HEK293 (cell line): ENCODE results near the gene LRP1.
A peak's percentile ranks its signal among the peaks of the same experiment; 100 is the strongest.

Experiments used
- CTCF ChIA-PET: fragments of 350-600 bp; formaldehyde crosslinking; extraction: SDS; loops from one replicate; lab custom pipeline; 2021; ENCODE audit warnings: antibody characterized with exemption; lab: Yijun Ruan, JAX
- POLR2A ChIA-PET: fragments of 300-600 bp; formaldehyde crosslinking; extraction: SDS; loops from one replicate; lab custom pipeline; 2020; ENCODE audit warnings: antibody characterized with exemption, inconsistent platforms; lab: Yijun Ruan, JAX
- H3K27ac ChIP-seq: fragments of 200-500 bp; sonication (Bioruptor generic); 2 replicates; pipeline ENCODE4 v1.5.1; 2014; ENCODE audit warnings: low read depth, low read length, control low read depth, inconsistent platforms; ENCODE audit errors: extremely low read depth
- H3K36me3 ChIP-seq, 2 experiments: fragments of 200-500 bp in 1 of 2; sonication (Bioruptor generic) in 1 of 2; 1 replicate in 1 of 2; 2 replicates in 1 of 2; pipeline ENCODE4 v1.5.1; 2014 to 2017; ENCODE audit warnings: inconsistent platforms in 2 of 2, low read length in 2 of 2; ENCODE audit not compliant: control insufficient read depth in 2 of 2, insufficient read depth in 1 of 2
- H3K4me1 ChIP-seq: fragments of 200-500 bp; sonication (Bioruptor generic); 2 replicates; pipeline ENCODE4 v1.5.1; 2014; ENCODE audit warnings: mild to moderate bottlenecking, low read length, inconsistent platforms; ENCODE audit not compliant: control insufficient read depth, insufficient read depth
- H3K4me3 ChIP-seq: 2 replicates; pipeline ENCODE4 v1.5.1; 2011; ENCODE audit warnings: low read depth, mild to moderate bottlenecking, control low read depth, low read length, moderate library complexity
- H3K9me3 ChIP-seq: fragments of 200-500 bp; sonication (Bioruptor generic); 2 replicates; pipeline ENCODE4 v1.5.1; 2014; ENCODE audit warnings: low read depth, low read length, inconsistent platforms; ENCODE audit not compliant: control insufficient read depth, insufficient read depth
- IKZF3 ChIP-seq: fragments of 450-650 bp; IDR thresholded peaks from 2 replicates; pipeline ENCODE4 v1.5.0; 2018; ENCODE audit warnings: missing biosample characterization, mild to moderate bottlenecking, missing genetic modification characterization, moderate library complexity
- KLF10 ChIP-seq: fragments of 450-650 bp; IDR thresholded peaks from 2 replicates; pipeline ENCODE4 v1.5.1; 2018; ENCODE audit warnings: missing biosample characterization, mild to moderate bottlenecking, missing genetic modification characterization
- MEIS1 ChIP-seq: sonication (generic); formaldehyde crosslinking; IDR thresholded peaks from 2 replicates; pipeline ENCODE4 v1.8.1; 2022; ENCODE audit warnings: missing genetic modification reagents, mild to moderate bottlenecking, borderline replicate concordance
- OSR2 ChIP-seq: fragments of 450-650 bp; formaldehyde crosslinking; IDR thresholded peaks from 2 replicates; pipeline ENCODE4 v1.5.1; 2016; ENCODE audit warnings: missing biosample characterization, missing genetic modification characterization
- SP7 ChIP-seq: fragments of 450-650 bp; formaldehyde crosslinking; IDR thresholded peaks from 2 replicates; pipeline ENCODE4 v1.5.1; 2016; ENCODE audit warnings: missing biosample characterization, missing genetic modification characterization
- TRIM28 ChIP-seq: IDR thresholded peaks from 2 replicates; pipeline ENCODE4 v1.6.1; 2011; ENCODE audit warnings: low read length, control low read depth, borderline replicate concordance
- ZBTB1 ChIP-seq: fragments of 450-650 bp; formaldehyde crosslinking; IDR thresholded peaks from 2 replicates; pipeline ENCODE4 v1.5.1; 2016; ENCODE audit warnings: missing biosample characterization, missing genetic modification characterization
- ZBTB6 ChIP-seq: fragments of 450-650 bp; formaldehyde crosslinking; IDR thresholded peaks from 2 replicates; pipeline ENCODE4 v1.5.1; 2017; ENCODE audit warnings: missing biosample characterization, missing genetic modification characterization
- ZEB2 ChIP-seq: fragments of 450-650 bp; formaldehyde crosslinking; IDR thresholded peaks from 2 replicates; pipeline ENCODE4 v1.5.1; 2016; ENCODE audit warnings: missing biosample characterization, missing genetic modification characterization
- ZFHX2 ChIP-seq: fragments of 450-650 bp; formaldehyde crosslinking; conservative IDR thresholded peaks from 2 replicates; pipeline ENCODE4 v1.5.1; 2016; ENCODE audit warnings: missing biosample characterization, missing genetic modification characterization
- ZNF2 ChIP-seq: fragments of 450-650 bp; formaldehyde crosslinking; IDR thresholded peaks from 2 replicates; pipeline ENCODE4 v1.5.1; 2016; ENCODE audit warnings: missing biosample characterization, missing genetic modification characterization
- ZNF366 ChIP-seq: fragments of 450-650 bp; formaldehyde crosslinking; conservative IDR thresholded peaks from 2 replicates; pipeline ENCODE4 v1.5.1; 2016; ENCODE audit warnings: missing biosample characterization, missing genetic modification characterization
- ZNF398 ChIP-seq: fragments of 450-650 bp; formaldehyde crosslinking; IDR thresholded peaks from 2 replicates; pipeline ENCODE4 v1.5.1; 2017; ENCODE audit warnings: missing biosample characterization, missing genetic modification characterization
- ZNF416 ChIP-seq: fragments of 450-650 bp; formaldehyde crosslinking; IDR thresholded peaks from 2 replicates; pipeline ENCODE4 v1.5.1; 2016; ENCODE audit warnings: missing biosample characterization, missing genetic modification characterization
- ZNF530 ChIP-seq: fragments of 450-650 bp; formaldehyde crosslinking; IDR thresholded peaks from 2 replicates; pipeline ENCODE4 v1.5.1; 2016; ENCODE audit warnings: low read depth, missing biosample characterization, missing genetic modification characterization
- ZNF549 ChIP-seq: fragments of 450-650 bp; IDR thresholded peaks from 2 replicates; pipeline ENCODE4 v1.5.1; 2018; ENCODE audit warnings: missing biosample characterization, missing genetic modification characterization, mild to moderate bottlenecking, inconsistent platforms, moderate library complexity
- ZNF555 ChIP-seq: fragments of 450-650 bp; formaldehyde crosslinking; conservative IDR thresholded peaks from 2 replicates; pipeline ENCODE4 v1.5.1; 2017; ENCODE audit warnings: missing biosample characterization, mild to moderate bottlenecking, missing genetic modification characterization, inconsistent platforms
- ZNF561 ChIP-seq: fragments of 450-650 bp; IDR thresholded peaks from 2 replicates; pipeline ENCODE4 v1.5.1; 2018; ENCODE audit warnings: missing biosample characterization, missing genetic modification characterization, borderline replicate concordance
- ZNF580 ChIP-seq: fragments of 450-650 bp; formaldehyde crosslinking; IDR thresholded peaks from 2 replicates; pipeline ENCODE4 v1.5.1; 2016; ENCODE audit warnings: missing biosample characterization, missing genetic modification characterization
- ZNF623 ChIP-seq: fragments of 450-650 bp; formaldehyde crosslinking; IDR thresholded peaks from 2 replicates; pipeline ENCODE4 v1.5.1; 2016; ENCODE audit warnings: missing biosample characterization, missing genetic modification characterization
- ZNF670 ChIP-seq: fragments of 450-650 bp; formaldehyde crosslinking; IDR thresholded peaks from 2 replicates; pipeline ENCODE4 v1.5.1; 2016; ENCODE audit warnings: missing biosample characterization, missing genetic modification characterization, low read depth
- ZNF707 ChIP-seq: fragments of 450-650 bp; formaldehyde crosslinking; IDR thresholded peaks from 2 replicates; pipeline ENCODE4 v1.5.1; 2016; ENCODE audit warnings: missing biosample characterization, missing genetic modification characterization
- ZNF776 ChIP-seq: fragments of 450-650 bp; formaldehyde crosslinking; IDR thresholded peaks from 2 replicates; pipeline ENCODE4 v1.5.0; 2017; ENCODE audit warnings: missing biosample characterization, missing genetic modification characterization, borderline replicate concordance
- ZNF792 ChIP-seq: fragments of 450-650 bp; formaldehyde crosslinking; IDR thresholded peaks from 2 replicates; pipeline ENCODE4 v1.5.1; 2016; ENCODE audit warnings: missing biosample characterization, missing genetic modification characterization
- TF ChIP-seq, protein P1 (sequence below): fragments of 450-650 bp; formaldehyde crosslinking; IDR thresholded peaks from 2 replicates; pipeline ENCODE4 v1.5.1; 2016; ENCODE audit warnings: missing biosample characterization, missing genetic modification characterization
- TF ChIP-seq, protein P2 (sequence below): fragments of 450-650 bp; formaldehyde crosslinking; IDR thresholded peaks from 2 replicates; pipeline ENCODE4 v1.5.1; 2016; ENCODE audit warnings: missing biosample characterization, missing genetic modification characterization
- TF ChIP-seq, protein P3 (sequence below): fragments of 450-650 bp; formaldehyde crosslinking; IDR thresholded peaks from 2 replicates; pipeline ENCODE4 v1.5.1; 2016; ENCODE audit warnings: missing biosample characterization, missing genetic modification characterization

Gene LRP1

DNA sequence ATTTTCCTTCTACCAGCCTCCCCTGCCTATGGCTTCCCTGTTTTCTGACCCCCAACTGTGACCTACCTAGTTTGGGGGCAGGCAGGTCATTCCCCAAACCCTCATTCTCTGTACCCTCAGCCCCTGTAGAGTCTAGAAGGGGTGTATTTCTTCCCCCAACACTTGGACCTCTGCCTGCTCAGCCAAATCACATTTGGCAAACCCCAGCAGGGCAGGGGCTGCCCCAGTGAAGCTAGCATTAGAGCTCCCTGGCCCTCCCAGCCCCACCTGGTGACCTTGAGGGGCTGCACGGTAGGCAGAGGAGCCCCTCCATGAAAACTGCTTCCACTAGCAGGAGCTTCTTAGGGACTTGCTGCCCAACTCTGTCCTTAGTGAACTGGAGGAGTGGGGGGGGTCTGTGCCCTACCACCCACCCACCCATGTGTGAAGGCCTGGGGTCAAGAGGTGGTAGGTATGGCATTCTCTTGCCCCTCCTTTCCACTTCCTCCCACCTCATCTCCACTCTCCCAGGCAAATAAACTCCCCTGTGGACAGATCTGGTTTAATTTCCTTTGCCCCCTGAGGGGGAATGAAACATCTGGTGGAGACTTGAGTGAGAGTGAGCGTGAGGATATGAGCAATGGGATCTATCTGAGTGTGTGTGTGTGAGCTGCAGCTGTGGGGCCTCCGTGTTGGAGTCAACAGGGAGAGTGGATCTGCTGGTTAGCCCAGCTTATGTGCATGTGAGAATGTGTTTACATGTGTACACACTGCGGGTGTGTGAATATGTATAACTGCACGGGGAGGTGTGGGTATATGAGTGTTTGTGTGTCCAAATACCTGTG lies 90.0 kb downstream of the LRP1 start (continued):
- TF ChIP-seq, protein P1, sequence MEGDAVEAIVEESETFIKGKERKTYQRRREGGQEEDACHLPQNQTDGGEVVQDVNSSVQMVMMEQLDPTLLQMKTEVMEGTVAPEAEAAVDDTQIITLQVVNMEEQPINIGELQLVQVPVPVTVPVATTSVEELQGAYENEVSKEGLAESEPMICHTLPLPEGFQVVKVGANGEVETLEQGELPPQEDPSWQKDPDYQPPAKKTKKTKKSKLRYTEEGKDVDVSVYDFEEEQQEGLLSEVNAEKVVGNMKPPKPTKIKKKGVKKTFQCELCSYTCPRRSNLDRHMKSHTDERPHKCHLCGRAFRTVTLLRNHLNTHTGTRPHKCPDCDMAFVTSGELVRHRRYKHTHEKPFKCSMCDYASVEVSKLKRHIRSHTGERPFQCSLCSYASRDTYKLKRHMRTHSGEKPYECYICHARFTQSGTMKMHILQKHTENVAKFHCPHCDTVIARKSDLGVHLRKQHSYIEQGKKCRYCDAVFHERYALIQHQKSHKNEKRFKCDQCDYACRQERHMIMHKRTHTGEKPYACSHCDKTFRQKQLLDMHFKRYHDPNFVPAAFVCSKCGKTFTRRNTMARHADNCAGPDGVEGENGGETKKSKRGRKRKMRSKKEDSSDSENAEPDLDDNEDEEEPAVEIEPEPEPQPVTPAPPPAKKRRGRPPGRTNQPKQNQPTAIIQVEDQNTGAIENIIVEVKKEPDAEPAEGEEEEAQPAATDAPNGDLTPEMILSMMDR = no peak
- TF ChIP-seq IKZF3 (tag by site-specific recombination) = 0 out of 2 replicates have a peak, but pooled peaks have one; percentile 8
- TF ChIP-seq ZNF670 (tag by site-specific recombination) = no peak
- no peak for TF ChIP-seq ZNF792 (tag by site-specific recombination)
- no peak for TF ChIP-seq ZNF561 (tag by site-specific recombination)
- TF ChIP-seq ZNF555 (tag by site-specific recombination) = no peak
- no peak for TF ChIP-seq ZNF549
- TF ChIP-seq SP7 = no peak
- TF ChIP-seq ZNF776 (tag by site-specific recombination) = no peak
- TF ChIP-seq ZNF2 = no peak
- TF ChIP-seq ZNF416 = no peak
- TF ChIP-seq ZNF580 = no peak
- no peak for TF ChIP-seq ZNF530
- peak; percentile 66 for TF ChIP-seq ZFHX2 (tag by site-specific recombination)
- TF ChIP-seq TRIM28 = no peak
- peak; percentile 34 for TF ChIP-seq ZNF398 (tag by site-specific recombination)
- no peak for TF ChIP-seq OSR2 (tag by site-specific recombination)
- TF ChIP-seq ZNF623 (tag by site-specific recombination) = no peak
- no peak for TF ChIP-seq ZBTB1 (tag by site-specific recombination)
- TF ChIP-seq KLF10 = no peak
- no peak for TF ChIP-seq MEIS1 (CRISPR knock-in tag)

- no peak overlapping the region for H3K4me3 ChIP-seq
- ChIA-PET CTCF (interaction anchor here (0.7 to 8.8 kb wide), 2 partner anchors 18 to 641 kb away, joined by 3 to 628 read pairs; partner anchors contain the start of gene SHMT2), POLR2A (interaction anchor here (4.8 kb wide), 1 partner anchor 11 kb away, joined by 44 read pairs; the partner anchor contains the start of gene SHMT2)
- H3K4me1 ChIP-seq = no peaks in the 10 kb centered on the region; the same call in 1 of the 2 replicates
- H3K36me3 ChIP-seq = no peaks in the 10 kb centered on the region
- H3K9me3 ChIP-seq = no peaks in the 10 kb centered on the region
- H3K27ac ChIP-seq = no peak overlapping the region
- TF ChIP-seq ZNF707 (tag by site-specific recombination) (peak; percentile 82), IKZF3 (tag by site-specific recombination) (peak; percentile 18; the same call in 1 of the 2 replicates), ZEB2 (peak; percentile 50; the same call in 1 of the 2 replicates), ZBTB6 (no peak), ZNF366 (tag by site-specific recombination) (0 out of 2 replicates have a peak, but pooled peaks have one; percentile 16)
- TF ChIP-seq, protein P2, sequence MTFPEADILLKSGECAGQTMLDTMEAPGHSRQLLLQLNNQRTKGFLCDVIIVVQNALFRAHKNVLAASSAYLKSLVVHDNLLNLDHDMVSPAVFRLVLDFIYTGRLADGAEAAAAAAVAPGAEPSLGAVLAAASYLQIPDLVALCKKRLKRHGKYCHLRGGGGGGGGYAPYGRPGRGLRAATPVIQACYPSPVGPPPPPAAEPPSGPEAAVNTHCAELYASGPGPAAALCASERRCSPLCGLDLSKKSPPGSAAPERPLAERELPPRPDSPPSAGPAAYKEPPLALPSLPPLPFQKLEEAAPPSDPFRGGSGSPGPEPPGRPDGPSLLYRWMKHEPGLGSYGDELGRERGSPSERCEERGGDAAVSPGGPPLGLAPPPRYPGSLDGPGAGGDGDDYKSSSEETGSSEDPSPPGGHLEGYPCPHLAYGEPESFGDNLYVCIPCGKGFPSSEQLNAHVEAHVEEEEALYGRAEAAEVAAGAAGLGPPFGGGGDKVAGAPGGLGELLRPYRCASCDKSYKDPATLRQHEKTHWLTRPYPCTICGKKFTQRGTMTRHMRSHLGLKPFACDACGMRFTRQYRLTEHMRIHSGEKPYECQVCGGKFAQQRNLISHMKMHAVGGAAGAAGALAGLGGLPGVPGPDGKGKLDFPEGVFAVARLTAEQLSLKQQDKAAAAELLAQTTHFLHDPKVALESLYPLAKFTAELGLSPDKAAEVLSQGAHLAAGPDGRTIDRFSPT (tag by site-specific recombination) = peak; percentile 0; the same call in 1 of the 2 replicates
- TF ChIP-seq, protein P3, sequence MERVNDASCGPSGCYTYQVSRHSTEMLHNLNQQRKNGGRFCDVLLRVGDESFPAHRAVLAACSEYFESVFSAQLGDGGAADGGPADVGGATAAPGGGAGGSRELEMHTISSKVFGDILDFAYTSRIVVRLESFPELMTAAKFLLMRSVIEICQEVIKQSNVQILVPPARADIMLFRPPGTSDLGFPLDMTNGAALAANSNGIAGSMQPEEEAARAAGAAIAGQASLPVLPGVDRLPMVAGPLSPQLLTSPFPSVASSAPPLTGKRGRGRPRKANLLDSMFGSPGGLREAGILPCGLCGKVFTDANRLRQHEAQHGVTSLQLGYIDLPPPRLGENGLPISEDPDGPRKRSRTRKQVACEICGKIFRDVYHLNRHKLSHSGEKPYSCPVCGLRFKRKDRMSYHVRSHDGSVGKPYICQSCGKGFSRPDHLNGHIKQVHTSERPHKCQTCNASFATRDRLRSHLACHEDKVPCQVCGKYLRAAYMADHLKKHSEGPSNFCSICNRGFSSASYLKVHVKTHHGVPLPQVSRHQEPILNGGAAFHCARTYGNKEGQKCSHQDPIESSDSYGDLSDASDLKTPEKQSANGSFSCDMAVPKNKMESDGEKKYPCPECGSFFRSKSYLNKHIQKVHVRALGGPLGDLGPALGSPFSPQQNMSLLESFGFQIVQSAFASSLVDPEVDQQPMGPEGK (tag by site-specific recombination) = peak; percentile 54; the same call in 1 of the 2 replicates
Observed at GRCh38 chr12:57219205-57219992, 91.1 kb downstream of the LRP1 start.
